Vagina (tissue), 2 donors: Measurements from ENCODE around the gene RFFL. TPM values are rescaled to one million over a fixed set of nuclear protein-coding genes. Genes with fewer than 3 reads are reported as not detected.

Experiments
- DNase-seq, 2 donors: peaks; one replicate each; pipeline ENCODE4 v3.0.0-alpha.2; 2017; ENCODE audit errors: extremely low spot score in 2 of 2
- H3K27ac ChIP-seq: fragments of 200-600 bp; sonication (generic); one replicate; pipeline ENCODE4 v1.5.1; 2019
- H3K27me3 ChIP-seq: fragments of 200-600 bp; sonication (generic); one replicate; pipeline ENCODE4 v1.5.1; 2019
- H3K36me3 ChIP-seq, 2 donors: fragments of 200-600 bp; sonication (generic); one replicate each; pipeline ENCODE4 v1.5.1; 2017 to 2019
- H3K4me1 ChIP-seq: fragments of 200-600 bp; sonication (generic); one replicate; pipeline ENCODE4 v1.5.1; 2019
- H3K4me3 ChIP-seq, 2 donors: fragments of 200-600 bp; sonication (generic); 1 replicate in 1 of 2; 2 replicates in 1 of 2; pipeline ENCODE4 v1.5.1; 2016 to 2019
- H3K9me3 ChIP-seq: fragments of 200-600 bp; sonication (generic); one replicate; pipeline ENCODE4 v1.5.1; 2019
- POLR2A ChIP-seq, 2 donors: fragments of 450-650 bp; IDR thresholded peaks; one replicate each; pipeline ENCODE4 v1.6.1; 2017; ENCODE audit warnings: antibody characterized with exemption in 2 of 2, mild to moderate bottlenecking in 2 of 2, moderate library complexity in 2 of 2
- POLR2AphosphoS5 ChIP-seq, 2 donors: sonication (generic); formaldehyde crosslinking; IDR thresholded peaks; one replicate each; pipeline ENCODE4 v1.9.0; 2017; ENCODE audit warnings: antibody characterized with exemption in 2 of 2, mild to moderate bottlenecking in 2 of 2, low read depth in 1 of 2; ENCODE audit not compliant: insufficient read depth in 1 of 2
- intact Hi-C: fragments of 100-400 bp; cut with DNase I; formaldehyde crosslinking; loops from one replicate; pipeline ENCODE4 v1.15.1; 2023
- total RNA-seq: library from RNA; depleted of rRNA; stranded (reverse); fragments of >200 nt; gene quantifications from one replicate; pipeline ENCODE4 v1.2.3, GENCODE V29; 2016
- TF ChIP-seq, protein P1 (sequence below), 3 experiments: fragments of 450-650 bp in 2 of 3; fragments of 200-600 bp in 1 of 3; sonication (generic) in 1 of 3; IDR thresholded peaks; one replicate each; pipeline ENCODE4 v1.5.1; 2017 to 2019; ENCODE audit warnings: antibody characterized with exemption in 3 of 3, mild to moderate bottlenecking in 2 of 3, moderate library complexity in 2 of 3

Gene RFFL
- total RNA-seq, 1 donor from 2014 or later, result 25.3 TPM

DNA sequence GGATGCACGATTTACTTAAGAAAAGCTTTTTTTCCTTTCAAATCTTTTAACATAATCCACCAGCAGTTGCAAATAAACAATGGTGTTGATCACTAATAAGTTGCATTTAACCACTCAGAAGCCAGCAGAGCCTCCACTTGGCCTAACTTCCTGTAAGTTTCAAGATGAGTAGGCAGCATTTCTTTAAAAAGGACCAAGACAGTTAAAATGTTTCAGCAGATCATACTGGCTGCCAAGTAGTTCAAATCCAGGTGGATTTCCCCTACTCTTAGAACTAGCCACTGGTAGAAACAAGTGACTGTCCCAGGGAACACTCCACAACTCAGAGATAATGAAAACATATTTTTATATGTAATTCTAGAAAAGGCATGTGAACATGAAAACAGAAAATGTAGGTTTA, 17.0 kb upstream of the RFFL start:
- Histone ChIP-seq H3K9me3 (no peaks in the 10 kb centered on the region), H3K36me3 (no peaks in the 10 kb centered on the region), H3K27me3 (no peaks in the 10 kb centered on the region), H3K4me3 (no peak overlapping the region), H3K27ac (no peak overlapping the region), H3K4me1 (peaks cover 34% of the 10 kb centered on the region)
- TF ChIP-seq POLR2A (IDR thresholded peaks at IDR 0.05) (no peak), POLR2AphosphoS5 (IDR thresholded peaks at IDR 0.05; ENCODE audit: insufficient read depth in 1 of 2, low read depth in 1 of 2) (no peak)
- TF ChIP-seq, protein P1, sequence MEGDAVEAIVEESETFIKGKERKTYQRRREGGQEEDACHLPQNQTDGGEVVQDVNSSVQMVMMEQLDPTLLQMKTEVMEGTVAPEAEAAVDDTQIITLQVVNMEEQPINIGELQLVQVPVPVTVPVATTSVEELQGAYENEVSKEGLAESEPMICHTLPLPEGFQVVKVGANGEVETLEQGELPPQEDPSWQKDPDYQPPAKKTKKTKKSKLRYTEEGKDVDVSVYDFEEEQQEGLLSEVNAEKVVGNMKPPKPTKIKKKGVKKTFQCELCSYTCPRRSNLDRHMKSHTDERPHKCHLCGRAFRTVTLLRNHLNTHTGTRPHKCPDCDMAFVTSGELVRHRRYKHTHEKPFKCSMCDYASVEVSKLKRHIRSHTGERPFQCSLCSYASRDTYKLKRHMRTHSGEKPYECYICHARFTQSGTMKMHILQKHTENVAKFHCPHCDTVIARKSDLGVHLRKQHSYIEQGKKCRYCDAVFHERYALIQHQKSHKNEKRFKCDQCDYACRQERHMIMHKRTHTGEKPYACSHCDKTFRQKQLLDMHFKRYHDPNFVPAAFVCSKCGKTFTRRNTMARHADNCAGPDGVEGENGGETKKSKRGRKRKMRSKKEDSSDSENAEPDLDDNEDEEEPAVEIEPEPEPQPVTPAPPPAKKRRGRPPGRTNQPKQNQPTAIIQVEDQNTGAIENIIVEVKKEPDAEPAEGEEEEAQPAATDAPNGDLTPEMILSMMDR (IDR thresholded peaks at IDR 0.05), result no peak
- DNase-seq, result no peak
- intact Hi-C loops, result loop anchor here (10.0 kb wide), 1 partner anchor 56 kb away; no protein-coding TSS in a partner anchor

DNA sequence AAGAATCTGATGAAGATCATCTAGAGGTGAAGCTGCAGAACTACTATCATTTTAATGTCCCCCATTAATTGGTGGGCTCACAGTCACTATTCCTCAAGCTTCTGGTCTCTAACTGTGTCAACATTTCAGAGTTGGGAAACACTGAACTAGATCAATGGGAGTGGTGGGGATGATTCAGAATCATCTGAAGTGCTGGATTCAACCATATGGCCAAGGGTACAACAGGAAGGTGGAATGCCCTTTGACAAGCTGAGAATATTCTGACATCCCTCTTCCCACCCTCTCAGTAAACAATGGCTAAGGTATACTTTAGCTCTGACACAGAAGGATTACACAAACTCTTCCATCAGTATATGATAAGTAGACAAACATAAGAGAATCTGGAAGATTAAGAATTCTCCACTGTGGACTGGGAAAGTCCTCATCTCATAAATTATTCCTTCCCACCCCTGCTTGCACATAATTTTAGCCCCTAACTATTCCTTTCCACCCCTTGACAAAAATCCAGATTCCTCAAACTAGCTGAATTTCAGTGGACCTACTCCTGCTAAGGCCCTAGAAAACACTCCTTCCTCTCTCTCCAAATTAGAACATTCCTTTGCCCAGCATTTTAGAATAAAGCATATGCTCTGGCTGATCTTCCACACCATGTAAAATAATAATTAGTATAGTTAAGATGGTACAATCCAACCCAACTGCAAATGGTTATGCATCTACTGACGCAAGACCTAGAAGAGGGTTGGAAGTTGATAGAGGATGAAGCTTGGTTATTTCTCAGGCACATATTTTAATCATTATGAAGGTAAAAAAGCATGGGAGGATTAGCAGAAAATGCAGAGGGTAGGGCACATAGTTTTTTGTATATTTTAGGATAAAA, 16.3 kb upstream of the RFFL start:
- no peak overlapping the region for H3K27ac ChIP-seq
- intact Hi-C loops, result loop anchor here (10.0 kb wide), 1 partner anchor 55 kb away; no protein-coding TSS in a partner anchor

GRCh38 chr17:35076874-35077273, 13.4 kb upstream of the RFFL start:
- Histone ChIP-seq H3K27me3 (no peaks in the 10 kb centered on the region), H3K36me3 (no peaks in the 10 kb centered on the region), H3K4me1 (peaks cover 29% of the 10 kb centered on the region), H3K4me3 (no peak overlapping the region), H3K9me3 (no peaks in the 10 kb centered on the region), H3K27ac (no peak overlapping the region)
- intact Hi-C loops, result no loop called here
- TF ChIP-seq POLR2A (IDR thresholded peaks at IDR 0.05) (no peak), POLR2AphosphoS5 (IDR thresholded peaks at IDR 0.05; ENCODE audit: insufficient read depth in 1 of 2, low read depth in 1 of 2) (no peak)
- TF ChIP-seq, protein P1 (IDR thresholded peaks at IDR 0.05), result no peak
- DNase-seq, result no peak

More for the DNA sequence above, 16.3 kb upstream of the RFFL start:
- no peak for DNase-seq
- H3K9me3 ChIP-seq, result no peaks in the 10 kb centered on the region
- no peaks in the 10 kb centered on the region for H3K36me3 ChIP-seq
- H3K4me3 ChIP-seq, result no peak overlapping the region
- no peaks in the 10 kb centered on the region for H3K27me3 ChIP-seq
- TF ChIP-seq POLR2A (IDR thresholded peaks at IDR 0.05), result no peak
- TF ChIP-seq, protein P1 (IDR thresholded peaks at IDR 0.05), result no peak
- TF ChIP-seq POLR2AphosphoS5 (IDR thresholded peaks at IDR 0.05; ENCODE audit: insufficient read depth in 1 of 2, low read depth in 1 of 2), result peak in 1 of 2 donors; percentile 30
- H3K4me1 ChIP-seq, result peaks cover 38% of the 10 kb centered on the region

DNA sequence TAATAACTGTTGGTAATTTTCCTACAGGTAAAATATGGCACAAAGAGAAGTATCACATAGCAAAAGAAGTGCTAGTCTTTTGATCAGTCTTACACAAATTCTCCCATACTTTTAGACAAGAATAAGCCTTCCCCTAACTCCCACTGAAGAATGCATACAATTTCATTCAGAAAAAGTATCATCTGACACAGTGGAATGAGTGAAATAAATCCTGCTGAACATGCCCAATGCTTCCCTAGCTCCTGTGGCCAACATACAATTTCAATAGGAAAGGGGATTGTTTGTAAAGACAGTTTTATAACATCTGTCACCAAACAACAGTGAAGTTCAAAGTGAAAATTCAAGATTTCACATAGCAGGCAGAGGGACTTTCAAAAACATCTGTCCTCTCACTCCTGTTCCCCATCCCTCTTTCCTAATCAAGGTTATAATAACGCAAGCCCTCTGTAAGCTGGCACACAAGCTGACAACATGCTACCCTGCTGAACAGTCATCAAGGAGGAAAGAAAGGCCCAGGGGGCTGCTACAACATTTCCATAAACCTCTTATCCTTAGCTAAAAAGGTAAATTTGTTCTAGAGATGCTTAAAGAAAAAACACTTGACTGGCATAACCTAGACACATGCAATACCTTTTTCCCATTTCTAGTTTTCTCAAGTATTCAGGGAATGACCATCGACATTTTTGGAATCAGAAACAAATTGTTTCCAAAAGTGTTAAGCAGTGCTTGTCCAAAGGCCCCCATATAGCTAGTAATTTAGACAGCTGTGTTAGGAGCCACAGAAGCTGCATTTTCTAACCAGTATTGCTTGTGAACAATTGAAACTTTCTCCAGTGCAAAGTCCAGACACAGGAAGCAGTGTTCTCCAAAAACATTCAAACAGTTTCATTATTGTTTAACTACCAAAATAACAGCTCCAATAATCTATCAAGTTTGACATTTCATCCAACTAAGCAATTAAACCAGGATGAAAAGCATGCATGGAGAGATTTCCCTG, 11.5 kb upstream of the RFFL start:
- intact Hi-C loops, result no loop called here
- Histone ChIP-seq H3K4me3 (no peak overlapping the region), H3K9me3 (no peaks in the 10 kb centered on the region), H3K27ac (no peak overlapping the region), H3K36me3 (no peaks in the 10 kb centered on the region), H3K27me3 (no peaks in the 10 kb centered on the region), H3K4me1 (peaks cover 16% of the 10 kb centered on the region)
- no peak for TF ChIP-seq POLR2AphosphoS5 (IDR thresholded peaks at IDR 0.05; ENCODE audit: insufficient read depth in 1 of 2, low read depth in 1 of 2)
- TF ChIP-seq, protein P1 (IDR thresholded peaks at IDR 0.05), result no peak
- no peak for TF ChIP-seq POLR2A (IDR thresholded peaks at IDR 0.05)
- no peak for DNase-seq
